Hematopoietic multipotent progenitor cell treated with erythropoietin and hydrocortisone succinate and interleukin-3 and kit ligand, for 8 days (in vitro differentiated cells): ENCODE measurements around the gene IREB2.
"Not testable (repeated sequence)": the region's sequence is repeated elsewhere in the genome, so short reads cannot be mapped to it uniquely, and the experiment has no call there.

Experiments
- DNase-seq: peaks from one replicate; pipeline ENCODE4 v3.0.0-alpha.2; 2015

Gene IREB2

GRCh38 chr15:78492872-78493271 is 54.9 kb downstream of the IREB2 start:
- peak; percentile 34 for DNase-seq

GRCh38 chr15:78501857-78502256 is 63.8 kb downstream of the IREB2 start:
- no peak for DNase-seq

- DNase-seq = no peak
Measured at GRCh38 chr15:78502641-78503040, 64.6 kb downstream of the IREB2 start.

GRCh38 chr15:78506971-78507830 is 69.2 kb downstream of the IREB2 start, which contains the start of gene HYKK:
Gene HYKK (plus strand): TSS chr15:78507577. CDS start chr15:78513089, 5,512 bp downstream.
- DNase-seq = peak; percentile 93

GRCh38 chr15:78507831-78508160 is 69.8 kb downstream of the IREB2 start:
- DNase-seq = no peak

GRCh38 chr15:78508272-78508671 is 70.3 kb downstream of the IREB2 start:
- no peak for DNase-seq

GRCh38 chr15:78509726-78510312 is 71.8 kb downstream of the IREB2 start:
- DNase-seq = no peak

- DNase-seq = not testable (repeated sequence)
Measured at GRCh38 chr15:78520035-78520434, 82.0 kb downstream of the IREB2 start.

GRCh38 chr15:78524230-78524629 is 86.2 kb downstream of the IREB2 start:
- no peak for DNase-seq

- DNase-seq = no peak
Measured at GRCh38 chr15:78527325-78527724, 89.3 kb downstream of the IREB2 start.

GRCh38 chr15:78533331-78533730 is 95.3 kb downstream of the IREB2 start:
- DNase-seq = no peak

GRCh38 chr15:78536134-78536533 is 98.1 kb downstream of the IREB2 start:
- DNase-seq = no peak

- no peak for DNase-seq
Measured at GRCh38 chr15:78537266-78537905, 99.4 kb downstream of the IREB2 start.

GRCh38 chr15:78538358-78538757 is 100.3 kb downstream of the IREB2 start:
- DNase-seq = no peak

- not testable (repeated sequence) for DNase-seq
Measured at GRCh38 chr15:78539464-78540140, 101.6 kb downstream of the IREB2 start.

- peak; percentile 92 for DNase-seq
Measured at GRCh38 chr15:78540141-78540870, 102.3 kb downstream of the IREB2 start, which contains the start of gene PSMA4. Gene PSMA4 (plus strand): TSS chr15:78540444. CDS start chr15:78541928, 1,484 bp downstream.

- peak; percentile 43 for DNase-seq
Measured at GRCh38 chr15:78540871-78541743, 103.1 kb downstream of the IREB2 start.

GRCh38 chr15:78541744-78542034 is 103.7 kb downstream of the IREB2 start:
- no peak for DNase-seq

- DNase-seq = no peak
Measured at GRCh38 chr15:78542647-78543046, 104.6 kb downstream of the IREB2 start.

- no peak for DNase-seq
Measured at GRCh38 chr15:78550194-78550593, 112.2 kb downstream of the IREB2 start.

GRCh38 chr15:78550815-78551214 is 112.8 kb downstream of the IREB2 start:
- no peak for DNase-seq
